ENCODE results near the gene RERE.

The RERE gene

GRCh38 chr1:8330271-8331125 is 486.9 kb downstream of the RERE start:
- no peak for DNase-seq (ENCODE audit: low read depth in 2 of 2)

- DNase-seq (ENCODE audit: low read depth in 2 of 2): no peak
Observed at GRCh38 chr1:8329858-8330257, 487.6 kb downstream of the RERE start.

DNA sequence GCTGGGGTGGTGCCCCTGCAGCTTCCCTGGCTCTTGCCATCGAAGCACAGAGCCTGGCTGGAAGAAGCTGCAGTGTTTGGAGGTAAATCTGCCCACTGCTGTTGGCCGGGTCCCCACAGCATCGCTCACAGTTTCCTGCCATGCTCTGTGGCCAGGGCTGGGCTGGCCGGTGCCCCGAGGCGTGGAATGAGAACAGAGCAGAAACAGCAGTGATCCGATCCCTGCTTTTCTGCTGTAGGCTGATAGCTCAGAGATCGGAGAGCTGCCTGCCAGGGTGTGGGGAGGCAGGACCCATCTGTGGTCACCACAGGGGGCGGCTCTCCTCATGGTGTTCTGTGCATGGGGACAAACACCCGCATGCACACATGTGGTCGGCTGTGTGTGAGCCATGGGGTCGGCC is 488.0 kb downstream of the RERE start:
- DNase-seq (ENCODE audit: low read depth in 2 of 2): no peak

- no peak for DNase-seq (ENCODE audit: low read depth in 2 of 2)
Observed at GRCh38 chr1:8328271-8328670, 489.2 kb downstream of the RERE start.

DNA sequence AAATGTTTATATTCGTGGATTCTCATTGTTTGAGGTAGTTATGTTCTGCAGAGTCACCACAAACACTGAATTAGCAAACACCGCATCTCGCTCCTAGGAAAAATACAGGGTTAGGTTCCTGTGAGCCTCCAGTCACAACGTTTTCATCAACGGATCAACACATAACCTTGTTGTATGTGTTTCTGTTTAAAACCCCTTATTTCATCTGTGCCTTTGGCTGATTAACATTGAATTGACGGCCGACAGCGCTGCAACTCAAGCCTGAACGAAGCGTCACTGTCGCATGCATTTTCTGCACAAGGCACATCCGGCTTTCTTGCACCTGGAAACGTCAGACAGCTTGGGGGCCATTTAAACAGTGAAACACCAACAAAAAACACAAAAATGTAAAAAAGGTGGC is 491.2 kb downstream of the RERE start:
- no peak for DNase-seq (ENCODE audit: low read depth in 2 of 2)

GRCh38 chr1:8325771-8326170 is 491.7 kb downstream of the RERE start:
- DNase-seq (ENCODE audit: low read depth in 2 of 2): no peak

GRCh38 chr1:8324176-8324810 is 493.1 kb downstream of the RERE start:
- no peak for DNase-seq (ENCODE audit: low read depth in 2 of 2)

GRCh38 chr1:8323706-8324105 is 493.7 kb downstream of the RERE start:
- DNase-seq (ENCODE audit: low read depth in 2 of 2): no peak

- no peak for DNase-seq (ENCODE audit: low read depth in 2 of 2)
Observed at GRCh38 chr1:8321612-8322011, 495.8 kb downstream of the RERE start.

GRCh38 chr1:8318436-8318835 is 499.0 kb downstream of the RERE start:
- DNase-seq (ENCODE audit: low read depth in 2 of 2): no peak

DNA sequence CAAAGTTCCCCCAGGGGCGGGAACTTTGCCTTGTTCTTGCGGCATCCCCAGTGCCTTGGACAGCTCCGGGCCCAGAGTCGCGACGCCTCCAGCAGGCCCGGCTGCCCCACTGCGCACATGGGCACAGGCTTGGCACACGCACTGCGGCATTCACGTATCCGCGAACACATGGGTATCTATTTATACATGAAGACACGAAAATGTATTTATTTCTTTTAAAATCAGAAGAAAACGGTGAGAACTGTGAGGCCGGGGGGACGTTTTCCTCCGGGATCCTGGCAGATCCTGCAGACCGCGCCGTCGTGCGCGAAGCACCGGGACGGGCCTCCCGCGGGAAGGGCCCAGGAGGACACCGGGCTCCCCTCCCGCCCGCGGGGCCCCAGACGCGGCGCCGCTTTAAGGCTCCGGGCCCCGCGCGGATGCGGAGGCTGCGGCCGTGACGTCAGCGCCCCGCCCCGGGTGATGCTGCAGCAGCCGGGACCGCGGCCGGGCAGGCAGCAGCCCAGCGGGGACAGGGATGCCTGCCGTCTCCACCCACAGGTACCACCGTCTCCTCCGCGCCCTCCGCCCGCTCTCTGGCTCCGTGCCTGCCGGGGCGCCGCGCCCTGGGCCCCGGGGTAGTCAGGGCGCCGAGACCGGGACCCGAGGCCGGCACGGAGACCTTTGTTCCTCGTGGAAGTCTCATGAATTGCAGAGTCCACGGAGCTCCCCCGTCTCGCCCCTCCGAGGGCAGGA is 499.6 kb downstream of the RERE start, which contains the start of gene SLC45A1:
SLC45A1 (plus strand) TSS at position 468 of the 735 bp plus-strand sequence. CDS start 6,216 bp downstream, outside the sequence.
- DNase-seq (ENCODE audit: low read depth in 2 of 2): peak; percentile 52 to 56

GRCh38 chr1:8315573-8316475 is 501.6 kb downstream of the RERE start:
- DNase-seq (ENCODE audit: low read depth in 2 of 2): no peak

- peak; percentile 9 to 15 for DNase-seq (ENCODE audit: low read depth in 2 of 2)
Observed at GRCh38 chr1:8314346-8315280, 502.8 kb downstream of the RERE start.

GRCh38 chr1:8313231-8313630 is 504.2 kb downstream of the RERE start:
- DNase-seq (ENCODE audit: low read depth in 2 of 2): no peak

DNA sequence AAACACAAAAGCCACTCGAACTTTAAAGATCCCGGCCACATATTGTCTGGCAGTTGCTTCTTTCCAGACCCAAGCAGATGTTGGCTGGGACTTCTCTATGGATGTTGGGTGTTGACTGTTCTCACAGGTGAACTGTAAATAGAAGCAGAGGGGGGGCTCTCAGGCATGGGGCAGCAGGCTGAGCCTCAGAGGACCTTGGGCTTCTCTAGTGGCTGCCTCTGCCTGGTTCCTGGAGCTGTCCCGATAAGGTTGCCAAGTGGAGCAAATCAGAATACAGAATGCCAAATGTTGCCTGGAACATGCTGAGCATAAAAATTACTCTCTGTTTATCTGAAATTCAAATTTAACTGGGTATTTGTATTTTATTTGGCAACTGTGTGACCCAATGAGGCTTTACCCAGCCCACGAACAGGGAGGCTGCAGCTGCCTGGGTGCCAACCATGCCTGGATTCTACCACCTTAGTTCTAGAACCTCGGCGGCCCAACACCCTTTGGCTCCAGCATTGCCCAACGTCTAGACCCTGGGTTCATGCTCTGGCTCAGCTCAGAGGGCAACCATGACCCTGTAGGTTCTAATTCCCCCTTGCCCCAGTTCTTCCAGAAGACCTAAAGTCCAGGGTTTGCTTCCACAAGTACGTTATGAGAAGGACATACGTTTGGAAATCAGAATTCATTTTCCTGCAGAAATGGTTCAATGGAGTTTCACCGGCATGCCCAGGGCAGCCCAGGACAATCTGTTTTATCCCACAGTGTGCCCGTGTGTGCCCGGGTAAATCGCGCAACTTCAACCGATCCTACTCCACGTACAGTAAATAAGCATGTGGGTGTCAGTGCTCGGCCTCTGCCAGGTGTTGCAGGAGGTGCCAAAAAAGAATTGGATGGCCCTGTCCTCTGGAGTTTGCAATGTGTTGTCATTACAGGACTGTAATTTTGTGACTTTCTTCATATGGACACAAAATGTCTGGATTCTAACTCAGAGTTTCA is 504.9 kb downstream of the RERE start:
- DNase-seq (ENCODE audit: low read depth in 2 of 2): no peak

GRCh38 chr1:8311068-8311718 is 506.2 kb downstream of the RERE start:
- DNase-seq (ENCODE audit: low read depth in 2 of 2): no peak

- no peak for DNase-seq (ENCODE audit: low read depth in 2 of 2)
Observed at GRCh38 chr1:8307628-8308027, 509.8 kb downstream of the RERE start.

DNA sequence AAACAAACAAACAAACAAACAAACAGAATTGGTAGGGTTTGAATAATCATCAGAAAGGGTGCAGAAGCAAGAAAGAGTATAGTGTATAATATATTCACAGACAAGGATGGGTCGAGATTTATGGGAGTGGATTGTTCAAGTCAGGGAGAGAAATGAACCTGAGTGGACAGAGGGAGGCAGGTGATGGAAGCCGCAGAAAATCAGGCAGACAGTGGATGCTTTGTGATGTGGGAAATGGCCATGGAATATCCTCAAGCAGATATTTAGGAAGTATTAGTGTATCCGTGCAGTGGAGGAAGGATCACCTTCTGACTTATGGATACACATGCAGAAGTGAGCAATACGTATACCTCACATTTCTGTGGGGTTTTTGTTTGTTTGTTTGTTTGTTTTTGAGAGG is 513.6 kb downstream of the RERE start:
- DNase-seq (ENCODE audit: low read depth in 2 of 2): no peak

DNA sequence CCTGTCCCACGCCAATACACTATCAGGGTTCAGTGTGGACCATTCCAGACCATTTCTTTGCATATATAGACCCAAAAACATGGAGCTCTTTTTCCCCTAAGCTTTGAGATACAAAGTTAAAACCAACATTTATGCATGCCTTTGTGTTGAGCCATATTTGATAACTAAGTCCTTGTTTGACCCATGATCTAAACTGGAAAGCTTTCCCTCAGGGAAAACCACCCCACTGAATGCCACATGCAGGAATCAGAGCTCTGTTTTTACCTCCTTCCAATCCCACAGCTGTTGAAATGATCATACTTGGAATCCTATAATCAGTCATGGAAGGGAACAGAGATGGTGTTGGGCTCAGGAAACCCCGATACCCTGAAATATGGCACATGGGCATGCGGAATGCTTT is 514.3 kb downstream of the RERE start:
- DNase-seq (ENCODE audit: low read depth in 2 of 2): no peak
